HG02870 (cell line): Measurements from ENCODE around the gene ABCB7.
"Not testable (repeated sequence)": the region's sequence is repeated elsewhere in the genome, so short reads cannot be mapped to it uniquely, and the experiment has no call there.

Experiments
- ATAC-seq: cut with Tn5 transposase; IDR thresholded peaks from one replicate; pipeline ENCODE4 v1.9.1; 2021; ENCODE audit warnings: mild to moderate bottlenecking, moderate library complexity; ENCODE audit not compliant: unreplicated experiment

ABCB7 gene

DNA sequence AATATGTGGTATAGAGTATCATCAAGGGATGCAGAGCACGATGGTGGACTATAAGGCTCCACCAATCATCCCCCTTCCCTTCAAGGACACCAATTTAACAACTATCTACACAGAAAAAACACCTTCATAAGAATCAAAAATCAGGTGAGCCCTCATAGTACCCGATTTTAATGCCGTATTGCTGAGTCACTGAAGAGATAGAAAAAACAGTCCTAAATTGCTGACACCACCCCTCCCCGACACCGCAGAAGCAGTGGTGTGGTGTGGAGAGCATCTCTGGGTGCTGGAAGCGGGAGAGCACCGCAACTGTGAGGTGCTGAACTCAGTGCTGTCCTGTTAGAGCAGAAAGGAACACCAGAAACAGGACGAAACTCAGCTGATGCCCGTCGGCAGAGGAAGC is 49.3 kb downstream of the ABCB7 start:
- ATAC-seq = no peak

- ATAC-seq = no peak
These were observed 59.8 kb downstream of the ABCB7 start for GRCh38 chrX:75096331-75096730.

GRCh38 chrX:75086731-75087195 is 69.3 kb downstream of the ABCB7 start:
- no peak for ATAC-seq

GRCh38 chrX:75084757-75085156 is 71.3 kb downstream of the ABCB7 start:
- no peak for ATAC-seq

- no peak for ATAC-seq
These were observed 79.7 kb downstream of the ABCB7 start for GRCh38 chrX:75076429-75076828.

GRCh38 chrX:75074475-75074874 is 81.6 kb downstream of the ABCB7 start:
- ATAC-seq = no peak

- no peak for ATAC-seq
These were observed 84.7 kb downstream of the ABCB7 start for GRCh38 chrX:75071334-75071733.

DNA sequence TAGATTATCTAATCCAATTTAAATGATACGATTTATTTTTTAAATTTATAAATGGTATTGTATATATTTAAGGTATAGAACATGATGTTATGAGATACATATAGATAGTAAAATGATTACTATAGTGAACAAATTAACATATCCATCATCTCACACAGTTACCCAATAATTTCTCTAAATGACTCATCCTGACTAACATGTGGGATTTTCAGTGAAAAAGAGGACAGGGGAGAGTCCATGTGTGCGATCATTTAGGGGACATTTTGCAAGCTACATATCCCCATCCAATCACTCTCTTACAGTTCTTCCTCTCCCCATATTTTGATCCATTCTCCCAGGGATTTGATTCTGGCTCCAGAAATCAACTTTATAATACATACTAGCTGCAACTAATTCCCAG is 88.2 kb downstream of the ABCB7 start:
- no peak for ATAC-seq

GRCh38 chrX:75061701-75062100 is 94.4 kb downstream of the ABCB7 start:
- no peak for ATAC-seq

DNA sequence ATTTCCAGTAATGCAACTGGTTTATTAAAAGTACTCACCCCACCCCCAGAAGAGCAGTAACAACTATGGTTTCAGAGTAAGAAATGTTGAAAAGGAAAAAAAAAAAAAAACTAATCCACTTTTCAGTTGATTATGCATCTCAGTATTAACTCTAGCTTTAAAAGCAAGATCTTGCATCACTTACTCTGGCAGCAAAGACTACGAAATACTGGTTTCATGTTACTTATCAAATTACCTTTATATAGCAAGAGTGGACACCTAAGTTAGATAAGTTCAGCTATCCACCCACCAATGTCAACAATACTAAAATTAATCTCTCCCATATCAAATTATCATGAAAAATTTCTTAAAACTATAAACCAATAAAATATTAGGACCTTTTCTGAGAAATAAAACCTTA is 105.0 kb downstream of the ABCB7 start:
- no peak for ATAC-seq

- no peak for ATAC-seq
These were observed 110.7 kb downstream of the ABCB7 start for GRCh38 chrX:75045369-75045768.

- not testable (repeated sequence) for ATAC-seq
These were observed 111.9 kb downstream of the ABCB7 start for GRCh38 chrX:75044142-75044541.

GRCh38 chrX:75038925-75039324 is 117.2 kb downstream of the ABCB7 start:
- no peak for ATAC-seq
